SJSA1 (cell line): ENCODE measurements around the gene GTF2H3. TPM values are rescaled to one million over a fixed set of nuclear protein-coding genes. Genes with fewer than 3 reads are reported as not detected.
"Not testable (repeated sequence)": the region's sequence is repeated elsewhere in the genome, so short reads cannot be mapped to it uniquely, and the experiment has no call there.

Experiments used
- DNase-seq, 2 experiments: peaks; one replicate each; pipeline ENCODE4 v3.0.0-alpha.2; 2015 to 2020; ENCODE audit warnings: low spot score in 2 of 2, low read depth in 1 of 2
- H3K27ac ChIP-seq: fragments of 250-450 bp; sonication (Bioruptor Pico); 2 replicates; pipeline ENCODE4 v1.5.1; 2020; ENCODE audit warnings: mild to moderate bottlenecking, moderate library complexity
- H3K27me3 ChIP-seq: fragments of 250-450 bp; sonication (Bioruptor Pico); replicated peaks from 2 replicates; pipeline ENCODE4 v1.5.1; 2020; ENCODE audit warnings: mild to moderate bottlenecking, moderate library complexity
- H3K36me3 ChIP-seq: fragments of 250-450 bp; sonication (Bioruptor Pico); 2 replicates; pipeline ENCODE4 v1.5.1; 2020; ENCODE audit warnings: mild to moderate bottlenecking
- H3K4me1 ChIP-seq: fragments of 250-450 bp; sonication (Bioruptor Pico); replicated peaks from 2 replicates; pipeline ENCODE4 v1.6.1; 2021; ENCODE audit warnings: mild to moderate bottlenecking
- H3K4me3 ChIP-seq: fragments of 250-450 bp; sonication (Bioruptor Pico); 2 replicates; pipeline ENCODE4 v1.5.1; 2020; ENCODE audit warnings: mild to moderate bottlenecking
- H3K9me3 ChIP-seq: fragments of 250-450 bp; sonication (Bioruptor Pico); replicated peaks from 2 replicates; pipeline ENCODE4 v1.5.1; 2020; ENCODE audit warnings: mild to moderate bottlenecking
- total RNA-seq: library from RNA; depleted of rRNA; stranded (reverse); fragments of >200 nt; shearing (Covaris generic); gene quantifications from 2 replicates; pipeline ENCODE4 v1.2.3, GENCODE V29; 2014; rRNA removed

The GTF2H3 gene
- 41.1 and 43.2 TPM in 2 replicates for total RNA-seq

- Histone ChIP-seq H3K9me3 (no peaks in the 10 kb centered on the region), H3K36me3 (peaks cover 38% of the 10 kb centered on the region), H3K27me3 (no peaks in the 10 kb centered on the region), H3K27ac (peak within 1 kb of the TSS; percentile 48), H3K4me3 (peak within 1 kb of the TSS; percentile 63), H3K4me1 (peaks cover 7% of the 10 kb centered on the region)
- peak; percentile 89 to 95 for DNase-seq
Measured at GRCh38 chr12:123633379-123634141, at the start of gene GTF2H3, which contains the start of gene EIF2B1. Gene GTF2H3 (plus strand): TSS chr12:123633829. CDS start chr12:123633860, 31 bp downstream. Gene EIF2B1 (minus strand): TSS chr12:123633686. CDS start chr12:123633557, 129 bp downstream.

GRCh38 chr12:123591702-123592481, 41.7 kb upstream of the GTF2H3 start:
- Histone ChIP-seq H3K4me1 (no peaks in the 10 kb centered on the region), H3K27ac (no peak overlapping the region), H3K36me3 (peaks cover 91% of the 10 kb centered on the region), H3K9me3 (no peaks in the 10 kb centered on the region), H3K27me3 (no peaks in the 10 kb centered on the region), H3K4me3 (no peak overlapping the region)
- no peak for DNase-seq

GRCh38 chr12:123595729-123596128, 37.9 kb upstream of the GTF2H3 start:
- Histone ChIP-seq H3K27ac (no peak overlapping the region), H3K27me3 (no peaks in the 10 kb centered on the region; the same call in 1 of the 2 replicates), H3K36me3 (peaks cover 74% of the 10 kb centered on the region), H3K9me3 (no peaks in the 10 kb centered on the region), H3K4me1 (no peaks in the 10 kb centered on the region), H3K4me3 (no peak overlapping the region)
- DNase-seq: no peak

GRCh38 chr12:123597100-123597499, 36.5 kb upstream of the GTF2H3 start:
- Histone ChIP-seq H3K9me3 (no peaks in the 10 kb centered on the region), H3K4me3 (no peak overlapping the region), H3K27ac (no peak overlapping the region), H3K4me1 (peaks cover 4% of the 10 kb centered on the region), H3K27me3 (no peaks in the 10 kb centered on the region; the same call in 1 of the 2 replicates), H3K36me3 (peaks cover 66% of the 10 kb centered on the region)
- no peak for DNase-seq

- Histone ChIP-seq H3K4me1 (peaks cover 11% of the 10 kb centered on the region), H3K36me3 (peaks cover 57% of the 10 kb centered on the region)
Measured at GRCh38 chr12:123598522-123598921, 35.1 kb upstream of the GTF2H3 start.

GRCh38 chr12:123599310-123599709, 34.3 kb upstream of the GTF2H3 start:
- no peak for DNase-seq
- no peaks in the 10 kb centered on the region for H3K9me3 ChIP-seq
- no peaks in the 10 kb centered on the region; the same call in 1 of the 2 replicates for H3K27me3 ChIP-seq
- H3K4me3 ChIP-seq: no peak overlapping the region
- H3K36me3 ChIP-seq: peaks cover 60% of the 10 kb centered on the region
- H3K27ac ChIP-seq: no peak overlapping the region
- peaks cover 14% of the 10 kb centered on the region for H3K4me1 ChIP-seq

More at GRCh38 chr12:123598522-123598921, 35.1 kb upstream of the GTF2H3 start:
- no peak overlapping the region for H3K27ac ChIP-seq
- no peak for DNase-seq
- H3K27me3 ChIP-seq: no peaks in the 10 kb centered on the region; the same call in 1 of the 2 replicates
- H3K4me3 ChIP-seq: no peak overlapping the region
- no peaks in the 10 kb centered on the region for H3K9me3 ChIP-seq

GRCh38 chr12:123599721-123600120, 33.9 kb upstream of the GTF2H3 start:
- H3K4me1 ChIP-seq: peaks cover 14% of the 10 kb centered on the region
- no peak overlapping the region for H3K4me3 ChIP-seq
- DNase-seq: no peak
- H3K27ac ChIP-seq: no peak overlapping the region
- H3K27me3 ChIP-seq: no peaks in the 10 kb centered on the region; the same call in 1 of the 2 replicates
- H3K9me3 ChIP-seq: no peaks in the 10 kb centered on the region
- peaks cover 61% of the 10 kb centered on the region for H3K36me3 ChIP-seq

GRCh38 chr12:123601602-123602489, 31.8 kb upstream of the GTF2H3 start, which contains the start of gene DDX55:
Gene DDX55 (plus strand): TSS chr12:123602099. CDS start chr12:123602149, 50 bp downstream.
- H3K36me3 ChIP-seq: peaks cover 57% of the 10 kb centered on the region
- H3K27me3 ChIP-seq: no peaks in the 10 kb centered on the region; the same call in 1 of the 2 replicates
- H3K4me3 ChIP-seq: peak within 1 kb of the TSS; percentile 85
- no peaks in the 10 kb centered on the region for H3K9me3 ChIP-seq
- DNase-seq: peak; percentile 78 to 88
- peaks cover 14% of the 10 kb centered on the region for H3K4me1 ChIP-seq
- H3K27ac ChIP-seq: peak within 1 kb of the TSS; percentile 81

GRCh38 chr12:123602651-123603195, 30.9 kb upstream of the GTF2H3 start:
- H3K4me1 ChIP-seq: peaks cover 14% of the 10 kb centered on the region
- DNase-seq: peak in 1 of 2 experiments; percentile 8
- no peaks in the 10 kb centered on the region for H3K9me3 ChIP-seq
- peaks cover 57% of the 10 kb centered on the region for H3K36me3 ChIP-seq
- H3K27me3 ChIP-seq: no peaks in the 10 kb centered on the region; the same call in 1 of the 2 replicates
- H3K27ac ChIP-seq: no peak overlapping the region
- H3K4me3 ChIP-seq: peak overlapping the region; percentile 85

GRCh38 chr12:123603495-123603894, 30.1 kb upstream of the GTF2H3 start:
- not testable (repeated sequence) for DNase-seq, H3K27ac ChIP-seq, H3K4me3 ChIP-seq

GRCh38 chr12:123607756-123608155, 25.9 kb upstream of the GTF2H3 start:
- peaks cover 9% of the 10 kb centered on the region; the same call in 1 of the 2 replicates for H3K4me1 ChIP-seq
- no peaks in the 10 kb centered on the region for H3K9me3 ChIP-seq
- H3K4me3 ChIP-seq: no peak overlapping the region
- no peak overlapping the region for H3K27ac ChIP-seq
- DNase-seq: no peak
- peaks cover 83% of the 10 kb centered on the region for H3K36me3 ChIP-seq
- H3K27me3 ChIP-seq: no peaks in the 10 kb centered on the region

More at GRCh38 chr12:123603495-123603894, 30.1 kb upstream of the GTF2H3 start:
- peaks cover 55% of the 10 kb centered on the region for H3K36me3 ChIP-seq
- not testable (repeated sequence) for H3K9me3 ChIP-seq, H3K27me3 ChIP-seq
- H3K4me1 ChIP-seq: peaks cover 14% of the 10 kb centered on the region

GRCh38 chr12:123608182-123608581, 25.4 kb upstream of the GTF2H3 start:
- DNase-seq: no peak
- Histone ChIP-seq H3K4me1 (peaks cover 5% of the 10 kb centered on the region; the same call in 1 of the 2 replicates), H3K9me3 (no peaks in the 10 kb centered on the region), H3K4me3 (no peak overlapping the region), H3K27ac (no peak overlapping the region), H3K36me3 (peaks cover 87% of the 10 kb centered on the region), H3K27me3 (no peaks in the 10 kb centered on the region)
